ENCODE results near the gene GFPT1.

DNA sequence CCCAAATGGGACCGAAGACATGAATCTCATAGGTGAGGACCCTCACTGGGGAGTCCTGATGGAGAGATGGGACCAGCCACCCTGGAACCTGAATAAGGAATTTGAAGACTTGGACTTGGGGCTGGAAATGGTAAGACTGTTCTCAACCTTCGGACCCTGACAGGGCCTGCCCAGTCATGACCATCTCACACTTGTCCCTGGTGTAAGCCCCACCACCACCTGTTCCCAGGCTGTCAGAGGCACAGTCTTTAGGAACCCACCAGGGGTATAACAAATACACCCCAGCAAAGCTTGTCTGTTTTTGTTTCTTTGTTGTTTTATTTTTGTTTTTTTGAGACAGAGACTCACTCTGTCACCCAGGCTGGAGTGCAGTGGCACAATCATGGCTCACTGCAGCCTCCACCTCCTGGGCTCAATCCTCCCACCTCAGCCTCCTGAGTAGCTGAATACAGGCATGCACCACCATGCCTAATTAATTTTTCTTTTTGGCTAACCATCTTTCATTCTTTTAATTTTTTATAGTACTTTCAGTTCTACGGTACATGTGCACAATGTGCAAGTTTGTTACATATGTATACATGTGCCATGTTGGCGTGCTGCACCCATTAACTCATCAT, 106.1 kb downstream of the GFPT1 start:
- TF ChIP-seq, protein P1, sequence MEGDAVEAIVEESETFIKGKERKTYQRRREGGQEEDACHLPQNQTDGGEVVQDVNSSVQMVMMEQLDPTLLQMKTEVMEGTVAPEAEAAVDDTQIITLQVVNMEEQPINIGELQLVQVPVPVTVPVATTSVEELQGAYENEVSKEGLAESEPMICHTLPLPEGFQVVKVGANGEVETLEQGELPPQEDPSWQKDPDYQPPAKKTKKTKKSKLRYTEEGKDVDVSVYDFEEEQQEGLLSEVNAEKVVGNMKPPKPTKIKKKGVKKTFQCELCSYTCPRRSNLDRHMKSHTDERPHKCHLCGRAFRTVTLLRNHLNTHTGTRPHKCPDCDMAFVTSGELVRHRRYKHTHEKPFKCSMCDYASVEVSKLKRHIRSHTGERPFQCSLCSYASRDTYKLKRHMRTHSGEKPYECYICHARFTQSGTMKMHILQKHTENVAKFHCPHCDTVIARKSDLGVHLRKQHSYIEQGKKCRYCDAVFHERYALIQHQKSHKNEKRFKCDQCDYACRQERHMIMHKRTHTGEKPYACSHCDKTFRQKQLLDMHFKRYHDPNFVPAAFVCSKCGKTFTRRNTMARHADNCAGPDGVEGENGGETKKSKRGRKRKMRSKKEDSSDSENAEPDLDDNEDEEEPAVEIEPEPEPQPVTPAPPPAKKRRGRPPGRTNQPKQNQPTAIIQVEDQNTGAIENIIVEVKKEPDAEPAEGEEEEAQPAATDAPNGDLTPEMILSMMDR (IDR thresholded peaks at IDR 0.05): no peak
- TF ChIP-seq POLR2A (IDR thresholded peaks at IDR 0.05) (no peak), EP300 (IDR thresholded peaks at IDR 0.05) (no peak)

Data from ovary (tissue), 3 donors.